HG02852 (cell line): ENCODE data around the gene CACNA2D2.

Source experiments
- ATAC-seq: cut with Tn5 transposase; IDR thresholded peaks from one replicate; pipeline ENCODE4 v1.9.1; 2021; ENCODE audit warnings: mild to moderate bottlenecking, moderate library complexity; ENCODE audit not compliant: unreplicated experiment

Gene CACNA2D2

GRCh38 chr3:50353245-50354004, 150.0 kb downstream of the CACNA2D2 start:
- ATAC-seq: no peak

DNA sequence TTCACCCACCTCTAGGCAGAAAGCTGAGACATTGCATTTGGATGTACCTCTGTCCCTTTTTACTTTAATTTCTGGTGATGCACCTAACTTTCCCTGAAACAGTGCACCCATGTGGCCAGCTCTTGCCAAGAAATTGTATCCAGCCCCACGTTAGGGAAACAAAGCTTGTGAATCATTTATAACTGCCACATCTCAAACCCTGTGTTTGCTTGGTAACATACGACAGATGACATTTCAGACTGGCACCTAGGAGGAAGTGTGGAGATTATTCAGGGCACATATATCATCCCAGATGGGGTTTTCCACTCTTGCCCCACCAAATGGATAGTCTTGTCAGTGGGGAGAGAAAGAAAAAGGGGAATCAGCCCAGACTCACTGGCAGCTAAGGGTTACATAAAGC, 150.7 kb downstream of the CACNA2D2 start:
- ATAC-seq: no peak

- ATAC-seq: no peak
Measured at GRCh38 chr3:50351323-50351697, 152.1 kb downstream of the CACNA2D2 start.

DNA sequence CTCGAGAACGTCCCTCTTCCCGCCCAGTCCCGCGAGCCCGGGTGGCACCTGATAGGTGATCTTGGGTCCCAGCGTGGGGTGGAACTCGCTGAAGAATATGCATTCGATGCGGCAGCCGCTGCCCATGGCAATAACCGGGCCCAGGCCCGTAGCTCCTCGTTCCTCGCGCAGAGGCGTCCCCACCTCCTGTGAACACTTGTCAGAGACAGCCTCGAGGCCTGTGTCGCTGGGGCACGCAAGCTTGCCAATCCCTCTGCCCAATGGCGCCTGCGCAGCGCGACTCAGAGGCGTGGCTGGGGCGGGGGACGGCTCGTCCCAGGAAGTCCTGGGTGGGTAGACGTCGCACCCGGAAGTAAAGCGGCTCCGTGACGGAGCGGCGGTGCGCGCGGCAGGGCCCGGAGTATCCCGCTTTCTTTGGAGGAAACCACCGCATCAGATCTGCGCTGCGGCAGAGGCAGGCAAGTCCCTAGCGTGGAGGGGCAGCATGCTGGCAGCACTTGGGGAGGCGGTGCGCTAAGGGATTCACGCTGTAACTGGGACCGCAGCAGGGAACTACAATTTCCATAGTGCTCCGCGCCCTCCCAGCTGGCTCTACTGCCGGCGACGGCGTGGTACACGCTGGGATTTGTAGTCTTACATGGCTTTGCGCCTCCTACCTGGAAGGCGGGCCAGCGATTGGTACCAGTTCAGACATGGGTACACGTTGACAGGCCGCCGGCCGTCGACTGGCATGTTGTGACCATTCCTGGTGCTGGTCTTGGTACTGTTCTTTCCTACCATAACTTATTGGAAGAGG, 152.7 kb downstream of the CACNA2D2 start, which contains the start of the genes CYB561D2 and NPRL2:
Gene CYB561D2 (plus strand): TSS at position 336 of the 796 bp plus-strand sequence. CDS start 572 bp downstream, outside the sequence.
Gene NPRL2 (minus strand): TSS at position 249 of the 796 bp plus-strand sequence. CDS start 123 bp downstream, at position 126.
- peak; percentile 85 for ATAC-seq

GRCh38 chr3:50350213-50350526, 153.3 kb downstream of the CACNA2D2 start:
- no peak for ATAC-seq

DNA sequence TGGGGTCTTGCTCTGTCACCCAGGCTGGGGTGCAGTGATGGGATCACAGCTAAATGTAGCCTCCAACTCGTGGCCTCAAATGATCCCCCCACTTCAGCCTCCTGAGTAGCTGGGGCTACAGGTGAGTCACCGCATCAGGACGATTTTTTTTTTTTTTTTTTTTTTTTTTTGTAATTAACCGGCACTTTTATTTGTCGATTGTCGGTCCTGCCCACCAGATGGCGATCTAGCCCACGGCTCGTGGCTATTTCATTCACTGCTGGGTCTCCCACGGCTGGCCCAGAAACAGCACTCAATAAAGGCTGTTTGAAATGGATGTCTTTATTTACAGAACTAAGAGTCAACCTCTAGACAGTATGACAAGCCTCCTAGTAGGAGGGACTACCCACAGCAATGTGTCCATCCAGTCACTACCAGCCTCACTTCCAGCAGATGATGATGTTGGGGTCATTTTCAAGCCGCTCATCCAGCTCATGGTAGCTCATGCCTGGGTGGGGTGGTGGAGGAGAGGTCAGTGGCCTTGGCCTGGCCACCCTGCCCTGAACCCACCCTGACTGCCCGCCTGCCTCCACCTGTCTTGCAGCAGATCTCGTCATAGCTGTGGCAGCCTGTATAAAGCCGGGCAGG, 156.1 kb downstream of the CACNA2D2 start:
- no peak for ATAC-seq

DNA sequence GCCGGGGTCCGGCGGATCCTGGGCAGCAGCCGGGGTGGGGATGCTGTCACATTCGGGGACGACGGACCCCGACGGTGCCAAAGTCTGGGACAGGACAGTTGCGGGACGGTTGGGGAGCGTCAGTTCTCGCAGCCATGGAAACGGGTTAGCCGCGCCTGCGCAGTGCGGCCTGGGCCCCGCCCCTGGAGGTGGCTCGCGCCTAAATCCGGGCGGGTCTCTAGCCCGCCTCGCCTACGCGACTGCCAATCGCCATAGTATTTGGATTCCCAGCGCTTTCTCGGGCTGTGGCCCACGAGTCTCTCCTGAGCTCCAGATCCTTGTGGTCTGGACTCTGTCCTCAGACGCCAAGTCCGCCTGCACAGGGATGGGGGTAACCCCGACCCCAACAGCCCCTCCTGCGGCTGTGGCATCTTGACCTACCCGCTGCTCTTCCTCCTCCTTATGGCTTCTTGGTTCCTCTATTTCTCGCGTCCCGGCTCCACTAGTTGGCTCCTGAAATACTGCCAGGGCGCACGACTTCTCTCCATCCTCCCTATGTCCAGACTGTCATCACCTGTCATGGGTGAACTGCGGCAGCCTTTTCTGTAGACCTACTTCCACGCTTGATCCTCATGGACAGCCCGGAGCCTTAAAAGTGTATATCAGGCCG, 157.7 kb downstream of the CACNA2D2 start, which contains the start of gene ZMYND10:
Gene ZMYND10 (minus strand): TSS at position 147 of the 649 bp plus-strand sequence. CDS start 153 bp downstream, outside the sequence.
- ATAC-seq: no peak

DNA sequence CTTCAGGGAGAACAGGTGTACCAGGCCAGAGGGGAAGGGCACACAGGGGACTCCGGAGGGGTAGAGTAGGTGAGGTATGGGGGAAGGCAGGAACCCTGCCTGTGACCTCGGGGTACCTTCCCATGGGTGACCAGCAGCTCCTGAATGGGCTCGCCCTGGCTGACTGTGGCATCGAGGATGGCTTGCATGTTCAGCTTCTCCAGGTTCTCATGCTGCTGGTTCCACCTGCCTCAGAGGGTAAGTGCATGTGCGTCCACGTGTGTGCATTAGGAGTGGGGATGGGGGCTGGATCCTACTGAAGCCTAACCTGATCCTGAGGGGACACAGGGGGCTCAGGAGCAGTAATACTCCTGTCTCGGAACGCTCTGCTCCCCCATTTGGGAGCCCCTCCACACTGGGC, 158.4 kb downstream of the CACNA2D2 start:
- ATAC-seq: no peak

DNA sequence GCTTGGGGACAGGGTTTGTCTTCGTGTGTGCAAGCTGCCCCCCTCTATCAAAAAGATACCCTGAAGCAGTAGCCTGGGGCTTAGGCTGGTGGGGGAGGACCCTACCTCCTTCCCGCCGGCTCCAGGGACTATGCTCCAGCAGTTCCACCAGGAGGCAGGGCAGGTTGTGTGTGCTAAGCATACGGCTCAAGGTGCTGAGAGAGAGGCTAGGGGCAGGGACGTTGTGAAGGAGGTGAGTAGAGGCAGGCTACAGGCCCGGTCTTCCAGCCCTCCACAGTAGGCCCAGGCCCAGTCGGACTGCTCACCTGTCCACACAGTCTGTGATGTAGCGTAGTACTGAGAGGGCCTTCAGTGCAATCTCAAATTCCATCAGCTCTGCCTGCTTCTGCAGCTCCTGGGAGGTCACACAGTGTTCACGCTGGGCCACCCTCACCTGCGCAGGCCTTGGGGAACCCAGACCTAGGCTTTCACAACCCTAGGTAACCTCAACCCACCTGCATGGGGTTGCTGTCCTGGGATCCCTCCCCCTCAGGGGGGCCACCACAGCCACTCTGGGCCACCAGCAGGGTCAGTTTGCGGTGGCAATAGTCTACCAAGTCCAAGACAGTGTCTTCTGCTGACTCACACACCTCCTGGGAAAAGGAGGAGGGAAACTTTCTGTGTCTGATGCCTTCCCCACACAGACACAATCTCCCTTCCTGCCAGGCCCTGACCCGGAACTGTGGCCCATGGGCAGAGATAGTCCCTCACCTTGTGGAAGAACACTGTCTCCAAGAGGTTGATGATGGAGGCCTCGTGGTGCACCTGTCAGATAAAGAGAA, 160.4 kb downstream of the CACNA2D2 start:
- no peak for ATAC-seq

- ATAC-seq: no peak
Measured at GRCh38 chr3:50341996-50342650, 161.3 kb downstream of the CACNA2D2 start.

- ATAC-seq: no peak
Measured at GRCh38 chr3:50341537-50341936, 161.9 kb downstream of the CACNA2D2 start.

DNA sequence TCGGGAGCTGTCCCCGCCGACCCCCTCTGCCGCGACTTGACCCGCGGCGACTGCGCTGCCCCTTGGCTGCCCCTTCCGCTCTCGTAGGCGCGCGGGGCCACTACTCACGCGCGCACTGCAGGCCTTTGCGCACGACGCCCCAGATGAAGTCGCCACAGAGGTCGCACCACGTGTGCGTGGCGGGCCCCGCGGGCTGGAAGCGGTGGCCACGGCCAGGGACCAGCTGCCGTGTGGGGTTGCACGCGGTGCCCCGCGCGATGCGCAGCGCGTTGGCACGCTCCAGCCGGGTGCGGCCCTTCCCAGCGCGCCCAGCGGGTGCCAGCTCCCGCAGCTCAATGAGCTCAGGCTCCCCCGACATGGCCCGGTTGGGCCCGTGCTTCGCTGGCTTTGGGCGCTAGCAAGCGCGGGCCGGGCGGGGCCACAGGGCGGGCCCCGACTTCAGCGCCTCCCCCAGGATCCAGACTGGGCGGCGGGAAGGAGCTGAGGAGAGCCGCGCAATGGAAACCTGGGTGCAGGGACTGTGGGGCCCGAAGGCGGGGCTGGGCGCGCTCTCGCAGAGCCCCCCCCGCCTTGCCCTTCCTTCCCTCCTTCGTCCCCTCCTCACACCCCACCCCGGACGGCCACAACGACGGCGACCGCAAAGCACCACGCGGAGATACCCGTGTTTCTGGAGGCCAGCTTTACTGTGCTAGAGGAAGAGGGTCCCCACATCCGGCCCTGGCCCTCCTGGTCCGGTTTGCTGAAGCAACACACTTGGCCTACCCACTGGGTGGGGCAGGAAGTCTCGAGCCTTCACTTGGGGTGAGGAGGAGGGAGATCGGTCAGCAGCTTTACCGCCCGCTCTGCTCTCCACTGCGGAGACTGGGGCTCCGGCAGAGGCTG, 162.7 kb downstream of the CACNA2D2 start, which contains the start of gene RASSF1:
Gene RASSF1 (minus strand): TSS at position 389 of the 882 bp plus-strand sequence. CDS start 31 bp downstream, at position 358.
- ATAC-seq: no peak

- no peak for ATAC-seq
Measured at GRCh38 chr3:50340147-50340447, 163.3 kb downstream of the CACNA2D2 start.

- ATAC-seq: no peak
Measured at GRCh38 chr3:50339485-50340146, 163.8 kb downstream of the CACNA2D2 start.

DNA sequence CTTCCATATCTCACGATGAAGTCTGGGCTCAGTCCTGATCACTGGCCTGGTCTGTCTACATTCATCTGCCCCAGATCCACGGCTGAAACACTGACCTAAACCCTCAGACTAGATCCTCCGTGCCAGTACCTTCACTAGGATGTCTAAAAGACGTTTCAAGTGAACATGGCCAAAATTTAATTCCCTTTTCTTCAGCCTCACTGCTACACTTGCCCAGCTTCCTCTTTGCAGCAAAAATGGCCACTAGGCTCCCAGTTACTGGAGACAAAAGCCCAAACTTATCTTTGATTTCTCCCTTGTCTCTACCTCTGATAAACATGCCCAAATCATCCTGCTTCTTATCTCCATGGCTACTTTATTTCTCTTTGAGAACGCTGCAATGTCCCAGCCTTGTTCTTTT, 164.5 kb downstream of the CACNA2D2 start:
- no peak for ATAC-seq

GRCh38 chr3:50337175-50337861, 166.1 kb downstream of the CACNA2D2 start:
- ATAC-seq: peak; percentile 73

- ATAC-seq: peak; percentile 34
Measured at GRCh38 chr3:50336452-50337174, 166.8 kb downstream of the CACNA2D2 start.
